Measurements from ENCODE around the gene NRL. TPM values are rescaled to one million over a fixed set of nuclear protein-coding genes. Genes with fewer than 3 reads are reported as not detected.

NRL gene
- total and polyA plus RNA-seq, 9 of the 15 experiments (the other 6 are each of a cell fraction or from before 2014, with no cell fraction given): 0.07 to 2.7 (median 1.4) TPM; not detected in 1

GRCh38 chr14:24151404-24152080, 36.8 kb upstream of the NRL start (continued):
- TF ChIP-seq MBD1 (CRISPR knock-in tag; IDR thresholded peaks at IDR 0.05) (no peak), MIER1 (IDR thresholded peaks at IDR 0.05; ENCODE audit: low read depth) (no peak), RNF219 (CRISPR knock-in tag; IDR thresholded peaks at IDR 0.05) (no peak), RBM39 (optimal IDR thresholded peaks at IDR 0.05; ENCODE audit: low read depth, low read length) (no peak), PCBP1 (IDR thresholded peaks at IDR 0.05; ENCODE audit: low read depth, low read length, poor library complexity, severe bottlenecking) (no peak), SNRNP70 (optimal IDR thresholded peaks at IDR 0.05; ENCODE audit: low read depth, low read length) (no peak)
